Endodermal cell (in vitro differentiated cells): ENCODE measurements around the gene ARL6IP4. TPM values are rescaled to one million over a fixed set of nuclear protein-coding genes. Genes with fewer than 3 reads are reported as not detected.
"Not testable (repeated sequence)": the region's sequence is repeated elsewhere in the genome, so short reads cannot be mapped to it uniquely, and the experiment has no call there.

Experiments
- DNase-seq: peaks from one replicate; pipeline ENCODE4 v3.0.0-alpha.2; 2017
- H3K27ac ChIP-seq: 2 replicates; pipeline ENCODE4 v1.5.1; 2013; ENCODE audit warnings: mild to moderate bottlenecking, low read depth, low read length, moderate library complexity
- H3K27me3 ChIP-seq: 2 replicates; pipeline ENCODE4 v1.6.1; 2013; ENCODE audit warnings: mild to moderate bottlenecking, low read length, moderate library complexity; ENCODE audit not compliant: insufficient read depth, control insufficient read depth, poor library complexity, severe bottlenecking
- H3K36me3 ChIP-seq: 2 replicates; pipeline ENCODE4 v1.7.0; 2013; ENCODE audit warnings: mild to moderate bottlenecking, low read length, moderate library complexity; ENCODE audit not compliant: control insufficient read depth, insufficient read depth
- H3K4me1 ChIP-seq: one replicate; pipeline ENCODE4 v1.7.0; 2013; ENCODE audit warnings: low read length; ENCODE audit not compliant: control insufficient read depth, insufficient read depth
- H3K4me3 ChIP-seq: 2 replicates; pipeline ENCODE4 v1.5.1; 2013; ENCODE audit warnings: mild to moderate bottlenecking, low read length, moderate library complexity
- H3K9ac ChIP-seq: 2 replicates; pipeline ENCODE4 v1.6.1; 2013; ENCODE audit warnings: mild to moderate bottlenecking, low read length, moderate library complexity; ENCODE audit not compliant: poor library complexity, severe bottlenecking; ENCODE audit errors: extremely low read depth
- H3K9me3 ChIP-seq: 2 replicates; pipeline ENCODE4 v1.6.1; 2013; ENCODE audit warnings: mild to moderate bottlenecking, low read length, moderate library complexity; ENCODE audit not compliant: control insufficient read depth
- H3K27ac Mint-ChIP-seq: 2 replicates; pipeline ENCODE4 v1.8.0; 2020; ENCODE audit warnings: mixed read lengths
- H3K27me3 Mint-ChIP-seq: 2 replicates; pipeline ENCODE4 v1.8.0; 2021; ENCODE audit warnings: mild to moderate bottlenecking, mixed read lengths; ENCODE audit not compliant: insufficient read depth
- H3K36me3 Mint-ChIP-seq: 2 replicates; pipeline ENCODE4 v1.8.0; 2020; ENCODE audit warnings: low read depth, mixed read lengths
- H3K4me1 Mint-ChIP-seq: 2 replicates; pipeline ENCODE4 v1.8.0; 2020; ENCODE audit warnings: mixed read lengths
- H3K4me3 Mint-ChIP-seq: 2 replicates; pipeline ENCODE4 v1.8.0; 2020; ENCODE audit warnings: mild to moderate bottlenecking, moderate library complexity, mixed read lengths
- H3K9me3 Mint-ChIP-seq: 2 replicates; pipeline ENCODE4 v1.8.0; 2020; ENCODE audit warnings: mild to moderate bottlenecking, mixed read lengths
- CTCF ChIP-seq: fragments of 200-600 bp; sonication (generic); conservative IDR thresholded peaks from 2 replicates; pipeline ENCODE4 v1.5.0; 2021; ENCODE audit warnings: antibody characterized with exemption, mild to moderate bottlenecking
- WGBS, 2 experiments: methylation state at CpG; one replicate each; pipeline versions ENCODE4 v1.1.5 to v1.1.7; 2013; ENCODE audit warnings: missing lambda C conversion rate in 2 of 2, mixed read lengths in 1 of 2; ENCODE audit not compliant: insufficient coverage in 1 of 2, insufficient read length in 1 of 2; 5-methylcytosine and 5-hydroxymethylcytosine counted together
- total RNA-seq, 2 donors: library from RNA; stranded (reverse); fragmentation: NEBNext Ultra II Directional in 1 of 2; extraction: Animal tissue kit (Norgen Biotek cat#: 25700) in 1 of 2; gene quantifications; 2 replicates in 1 of 2; 3 replicates in 1 of 2; pipeline ENCODE4 v1.2.1, GENCODE V29; 2021

Gene ARL6IP4
- total RNA-seq, 2 donors from 2014 or later, result 136 to 149 TPM

GRCh38 chr12:122939125-122939524 is 41.4 kb upstream of the ARL6IP4 start:
- H3K27ac Mint-ChIP-seq, result no peak overlapping the region
- H3K9ac ChIP-seq, result no peak overlapping the region

GRCh38 chr12:122941351-122941750 is 39.1 kb upstream of the ARL6IP4 start:
- not testable (repeated sequence) for H3K27ac ChIP-seq, H3K36me3 ChIP-seq, H3K27me3 ChIP-seq, H3K4me3 ChIP-seq, H3K36me3 Mint-ChIP-seq, H3K9me3 Mint-ChIP-seq, H3K4me3 Mint-ChIP-seq, H3K27ac Mint-ChIP-seq, H3K4me1 ChIP-seq, H3K27me3 Mint-ChIP-seq, H3K4me1 Mint-ChIP-seq, H3K9me3 ChIP-seq, DNase-seq, H3K9ac ChIP-seq
- 88 to 100% methylated on average over 3 to 5 of the region's 5 CpGs for WGBS, 2 experiments

More at GRCh38 chr12:122939125-122939524, 41.4 kb upstream of the ARL6IP4 start:
- no peaks in the 10 kb centered on the region for H3K9me3 Mint-ChIP-seq
- H3K4me3 Mint-ChIP-seq, result no peak overlapping the region
- no peaks in the 10 kb centered on the region for H3K27me3 Mint-ChIP-seq
- no peaks in the 10 kb centered on the region for H3K9me3 ChIP-seq
- no peaks in the 10 kb centered on the region for H3K36me3 ChIP-seq
- H3K27me3 ChIP-seq, result no peaks in the 10 kb centered on the region
- H3K4me1 Mint-ChIP-seq, result no peaks in the 10 kb centered on the region
- 85 to 100% methylated on average over 1 to 4 of the region's 4 CpGs for WGBS, 2 experiments
- H3K4me3 ChIP-seq, result no peak overlapping the region
- H3K27ac ChIP-seq, result no peak overlapping the region
- H3K4me1 ChIP-seq, result no peaks in the 10 kb centered on the region
- H3K36me3 Mint-ChIP-seq, result no peaks in the 10 kb centered on the region
- no peak for DNase-seq
- TF ChIP-seq CTCF, result no peak

GRCh38 chr12:122942637-122943036 is 37.8 kb upstream of the ARL6IP4 start:
- Mint-ChIP-seq H3K9me3 (no peaks in the 10 kb centered on the region), H3K4me3 (no peak overlapping the region), H3K27ac (no peak overlapping the region), H3K27me3 (no peaks in the 10 kb centered on the region), H3K36me3 (no peaks in the 10 kb centered on the region), H3K4me1 (no peaks in the 10 kb centered on the region)
- no peaks in the 10 kb centered on the region for H3K27me3 ChIP-seq
- H3K27ac ChIP-seq, result no peak overlapping the region
- H3K4me3 ChIP-seq, result no peak overlapping the region
- WGBS, 2 experiments, result 90 to 98% methylated on average over 2 of the region's 2 CpGs
- no peaks in the 10 kb centered on the region for H3K4me1 ChIP-seq
- no peak for DNase-seq
- H3K9me3 ChIP-seq, result no peaks in the 10 kb centered on the region
- no peak overlapping the region for H3K9ac ChIP-seq
- no peaks in the 10 kb centered on the region for H3K36me3 ChIP-seq
- no peak for TF ChIP-seq CTCF

GRCh38 chr12:122943196-122943595 is 37.3 kb upstream of the ARL6IP4 start:
- WGBS, 2 experiments, result 89 to 91% methylated on average over 11 to 13 of the region's 13 CpGs
- Histone ChIP-seq H3K27ac (no peak overlapping the region), H3K4me1 (no peaks in the 10 kb centered on the region), H3K9me3 (no peaks in the 10 kb centered on the region), H3K4me3 (no peak overlapping the region), H3K9ac (no peak overlapping the region), H3K36me3 (no peaks in the 10 kb centered on the region), H3K27me3 (no peaks in the 10 kb centered on the region)
- H3K4me3 Mint-ChIP-seq, result no peak overlapping the region
- H3K27ac Mint-ChIP-seq, result no peak overlapping the region
- H3K27me3 Mint-ChIP-seq, result no peaks in the 10 kb centered on the region
- H3K36me3 Mint-ChIP-seq, result no peaks in the 10 kb centered on the region
- no peak for DNase-seq
- H3K4me1 Mint-ChIP-seq, result no peaks in the 10 kb centered on the region
- no peak for TF ChIP-seq CTCF
- no peaks in the 10 kb centered on the region for H3K9me3 Mint-ChIP-seq
